ENCODE measurements around the gene DCAF15.

DCAF15 gene

GRCh38 chr19:13995017-13995728, 42.9 kb downstream of the DCAF15 start:
- DNase-seq (ENCODE audit: low read depth in 2 of 2): no peak

GRCh38 chr19:13995878-13996765, 43.8 kb downstream of the DCAF15 start:
- no peak for DNase-seq (ENCODE audit: low read depth in 2 of 2)

GRCh38 chr19:13996928-13997630, 44.8 kb downstream of the DCAF15 start:
- DNase-seq (ENCODE audit: low read depth in 2 of 2): no peak

- DNase-seq (ENCODE audit: low read depth in 2 of 2): no peak
Measured at GRCh38 chr19:13997631-13997962, 45.3 kb downstream of the DCAF15 start.

- DNase-seq (ENCODE audit: low read depth in 2 of 2): no peak
Measured at GRCh38 chr19:13998426-13998825, 46.1 kb downstream of the DCAF15 start.

GRCh38 chr19:13999085-13999484, 46.8 kb downstream of the DCAF15 start:
- DNase-seq (ENCODE audit: low read depth in 2 of 2): no peak

GRCh38 chr19:14000691-14001375, 48.5 kb downstream of the DCAF15 start:
- no peak for DNase-seq (ENCODE audit: low read depth in 2 of 2)

GRCh38 chr19:14002571-14003250, 50.4 kb downstream of the DCAF15 start:
- no peak for DNase-seq (ENCODE audit: low read depth in 2 of 2)

- no peak for DNase-seq (ENCODE audit: low read depth in 2 of 2)
Measured at GRCh38 chr19:14003251-14004055, 51.1 kb downstream of the DCAF15 start.

GRCh38 chr19:14004619-14005348, 52.5 kb downstream of the DCAF15 start:
- no peak for DNase-seq (ENCODE audit: low read depth in 2 of 2)

GRCh38 chr19:14005349-14006084, 53.2 kb downstream of the DCAF15 start:
- DNase-seq (ENCODE audit: low read depth in 2 of 2): peak; percentile 74 to 91

- peak; percentile 99 to 100 for DNase-seq (ENCODE audit: low read depth in 2 of 2)
Measured at GRCh38 chr19:14006085-14006765, 53.9 kb downstream of the DCAF15 start, which contains the start of gene RFX1. Gene RFX1 (minus strand): TSS chr19:14006320. CDS start chr19:13993843, 12,477 bp downstream.

- DNase-seq (ENCODE audit: low read depth in 2 of 2): no peak
Measured at GRCh38 chr19:14006766-14007562, 54.7 kb downstream of the DCAF15 start.

Measured in stimulated activated CD4-positive, alpha-beta T cell treated with anti-CD3 and anti-CD28 coated beads, Interleukin-12 subunit alpha, Interleukin-12 subunit beta, amount 100 ng/mL, for 24 hours (primary cell).